Common myeloid progenitor, CD34-positive (primary cell): ENCODE results near the gene FAM222B.

Experiments used
- CTCF ChIA-PET: fragments of 350-600 bp; sonication (Branson Sonifier 250); formaldehyde crosslinking; loops from one replicate; lab custom pipeline; 2021; ENCODE audit warnings: antibody characterized with exemption; lab: Charles Lee
- POLR2A ChIA-PET: fragments of 350-600 bp; sonication (Branson Sonifier 250); formaldehyde crosslinking; loops from one replicate; lab custom pipeline; 2021; ENCODE audit warnings: antibody characterized with exemption; lab: Charles Lee
- DNase-seq, 3 donors: peaks; one replicate each; pipeline versions ENCODE4 v3.0.0 to v3.0.0-alpha.2; 2013
- H3K27ac ChIP-seq, 2 experiments: 1 replicate in 1 of 2; 2 replicates in 1 of 2; pipeline ENCODE4 v1.7.0; 2013; ENCODE audit warnings: inconsistent platforms in 2 of 2, low read length in 2 of 2, mild to moderate bottlenecking in 2 of 2, low read depth in 1 of 2, moderate library complexity in 1 of 2; ENCODE audit not compliant: severe bottlenecking in 2 of 2, insufficient read depth in 1 of 2, poor library complexity in 1 of 2
- H3K27me3 ChIP-seq, 5 experiments: replicated peaks in 2 of 5; 1 replicate in 3 of 5; 2 replicates in 2 of 5; pipeline versions ENCODE4 v1.6.1 to v1.7.0; 2013; ENCODE audit warnings: low read length in 4 of 5, mild to moderate bottlenecking in 2 of 5, moderate library complexity in 2 of 5, inconsistent platforms in 1 of 5; ENCODE audit not compliant: insufficient read depth in 5 of 5, control insufficient read depth in 4 of 5
- H3K36me3 ChIP-seq, 4 experiments: 1 replicate in 2 of 4; 2 replicates in 2 of 4; pipeline versions ENCODE4 v1.6.1 to v1.7.0; 2013; ENCODE audit warnings: low read length in 3 of 4, control low read depth in 1 of 4, mild to moderate bottlenecking in 1 of 4; ENCODE audit not compliant: control insufficient read depth in 4 of 4, insufficient read depth in 4 of 4
- H3K4me1 ChIP-seq, 4 experiments: 1 replicate in 3 of 4; 2 replicates in 1 of 4; pipeline versions ENCODE4 v1.6.1 to v1.7.1; 2013; ENCODE audit warnings: low read length in 3 of 4, mild to moderate bottlenecking in 3 of 4, control low read depth in 1 of 4, inconsistent platforms in 1 of 4, moderate library complexity in 1 of 4; ENCODE audit not compliant: control insufficient read depth in 4 of 4, insufficient read depth in 4 of 4; ENCODE audit errors: control extremely low read depth in 1 of 4
- H3K4me3 ChIP-seq, 7 experiments: 1 replicate in 4 of 7; 2 replicates in 3 of 7; pipeline versions ENCODE4 v1.5.1 to v1.7.0; 2013; ENCODE audit warnings: mild to moderate bottlenecking in 7 of 7, low read length in 6 of 7, moderate library complexity in 6 of 7, inconsistent platforms in 2 of 7, low read depth in 2 of 7, control low read depth in 1 of 7; ENCODE audit not compliant: insufficient read depth in 4 of 7, control insufficient read depth in 1 of 7; ENCODE audit errors: extremely low read depth in 1 of 7
- H3K9me3 ChIP-seq, 5 experiments: 1 replicate in 4 of 5; 2 replicates in 1 of 5; pipeline versions ENCODE4 v1.6.1 to v1.7.1; 2013; ENCODE audit warnings: low read length in 4 of 5, mild to moderate bottlenecking in 2 of 5, inconsistent platforms in 1 of 5, low read depth in 1 of 5, moderate library complexity in 1 of 5; ENCODE audit not compliant: control insufficient read depth in 4 of 5, insufficient read depth in 2 of 5; ENCODE audit errors: control extremely low read depth in 1 of 5
- WGBS: methylation state at CpG from one replicate; pipeline ENCODE4 v1.1.5; 2013; ENCODE audit not compliant: insufficient coverage; 5-methylcytosine and 5-hydroxymethylcytosine counted together

Gene FAM222B

DNA sequence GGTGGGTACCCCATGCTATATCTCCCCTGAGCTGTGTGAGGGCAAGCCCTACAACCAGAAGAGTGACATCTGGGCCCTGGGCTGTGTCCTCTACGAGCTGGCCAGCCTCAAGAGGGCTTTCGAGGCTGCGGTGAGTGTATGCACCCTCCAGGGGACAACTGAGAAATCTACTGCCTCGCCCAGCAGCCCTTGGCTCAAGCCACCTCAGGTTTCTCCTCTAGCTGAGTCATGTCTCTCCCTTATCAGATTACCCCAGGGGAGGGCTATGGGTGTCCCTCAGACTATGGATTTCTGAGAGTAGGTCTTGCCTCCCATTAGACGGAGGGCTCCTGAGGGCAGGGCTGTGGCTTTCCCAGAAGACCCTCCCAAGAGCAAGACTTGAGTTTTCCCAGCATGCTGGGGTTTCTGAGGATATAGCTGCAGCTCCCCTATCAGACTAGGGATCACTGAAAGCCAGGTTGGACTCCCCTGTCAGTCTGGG, 107.3 kb downstream of the FAM222B start:
- H3K36me3 ChIP-seq, result peaks cover 0 to 5% (median 4%) of the 10 kb centered on the region in 4 experiments
- no peak for DNase-seq
- H3K27ac ChIP-seq, result peak overlapping the region in 1 of 2 experiments; percentile 15
- H3K4me1 ChIP-seq, result peaks cover 3 to 22% (median 17%) of the 10 kb centered on the region in 4 experiments
- H3K9me3 ChIP-seq, result peaks cover 0 to 3% (median 0%) of the 10 kb centered on the region in 5 experiments
- CTCF ChIA-PET, result interaction anchor here (1.5 to 17.9 kb wide), 2 partner anchors 9 to 11 kb away, joined by 4 to 507 read pairs; partner anchors contain the start of genes TLCD1 and TRAF4
- POLR2A ChIA-PET, result no interaction called here
- H3K4me3 ChIP-seq, result no peak overlapping the region
- no peaks in the 10 kb centered on the region for H3K27me3 ChIP-seq
- 84% methylated on average over 3 of the region's 5 CpGs for WGBS

- H3K4me1 ChIP-seq, result peaks cover 3 to 19% (median 15%) of the 10 kb centered on the region in 4 experiments
Measured at GRCh38 chr17:28734712-28735241, 107.8 kb downstream of the FAM222B start.

GRCh38 chr17:28733346-28733745, 109.2 kb downstream of the FAM222B start:
- Histone ChIP-seq H3K9me3 (peaks cover 0 to 3% (median 0%) of the 10 kb centered on the region in 5 experiments), H3K4me1 (peaks cover 2 to 14% (median 9%) of the 10 kb centered on the region in 4 experiments), H3K27ac (no peak overlapping the region), H3K4me3 (no peak overlapping the region), H3K27me3 (no peaks in the 10 kb centered on the region), H3K36me3 (peaks cover 0 to 5% (median 4%) of the 10 kb centered on the region in 4 experiments)
- POLR2A ChIA-PET, result interaction anchor here (0.7 kb wide), 1 partner anchor 165 kb away, joined by 3 read pairs; no protein-coding TSS in a partner anchor
- CTCF ChIA-PET, result interaction anchor here (0.5 to 17.9 kb wide), 3 partner anchors 13 to 110 kb away, joined by 3 to 507 read pairs (median 3); partner anchors contain the start of gene TRAF4
- no peak for DNase-seq
- no CpG with 5 or more reads among the region's 1 CpG for WGBS

More at GRCh38 chr17:28734712-28735241, 107.8 kb downstream of the FAM222B start:
- peaks cover 0 to 5% (median 4%) of the 10 kb centered on the region in 4 experiments for H3K36me3 ChIP-seq
- H3K27me3 ChIP-seq, result no peaks in the 10 kb centered on the region
- H3K27ac ChIP-seq, result peak overlapping the region in 1 of 2 experiments; percentile 15
- DNase-seq, result no peak
- ChIA-PET CTCF (interaction anchor here (1.5 to 17.9 kb wide), 2 partner anchors 8 to 11 kb away, joined by 4 to 507 read pairs; partner anchors contain the start of genes TLCD1 and TRAF4), POLR2A (no interaction called here)
- no peak overlapping the region for H3K4me3 ChIP-seq
- 100% methylated on average over 7 of the region's 10 CpGs for WGBS
- peaks cover 0 to 3% (median 0%) of the 10 kb centered on the region in 5 experiments for H3K9me3 ChIP-seq

DNA sequence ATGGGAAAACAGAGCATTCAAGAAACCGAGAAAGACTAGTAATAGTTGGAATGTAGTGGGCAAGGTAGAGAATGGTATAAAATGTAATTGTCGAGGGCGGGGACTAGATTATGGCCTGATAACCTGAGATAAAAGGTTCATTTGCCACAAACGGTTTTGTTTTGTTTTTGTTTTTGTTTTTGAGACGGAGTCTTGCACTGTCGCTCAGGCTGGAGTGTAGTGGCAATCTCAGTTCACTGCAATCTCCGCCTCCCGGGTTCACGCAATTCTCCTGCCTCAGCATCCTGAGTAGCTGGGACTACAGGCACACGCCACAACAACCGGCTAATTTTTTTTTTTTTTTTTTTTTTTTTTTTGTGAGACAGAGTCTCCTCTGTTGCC, 112.7 kb downstream of the FAM222B start:
- no peak for DNase-seq
- H3K27ac ChIP-seq, result no peak overlapping the region
- POLR2A ChIA-PET, result no interaction called here
- no peaks in the 10 kb centered on the region for H3K27me3 ChIP-seq
- WGBS, result 97% methylated on average over 11 of the region's 11 CpGs
- no peaks in the 10 kb centered on the region for H3K9me3 ChIP-seq
- CTCF ChIA-PET, result interaction anchor here (17.9 kb wide), 1 partner anchor 16 kb away, joined by 507 read pairs; the partner anchor contains the start of gene TRAF4
- peaks cover 0 to 7% (median 3%) of the 10 kb centered on the region in 4 experiments for H3K36me3 ChIP-seq
- H3K4me1 ChIP-seq, result peaks cover 5 to 36% (median 32%) of the 10 kb centered on the region in 4 experiments
- no peak overlapping the region for H3K4me3 ChIP-seq

DNA sequence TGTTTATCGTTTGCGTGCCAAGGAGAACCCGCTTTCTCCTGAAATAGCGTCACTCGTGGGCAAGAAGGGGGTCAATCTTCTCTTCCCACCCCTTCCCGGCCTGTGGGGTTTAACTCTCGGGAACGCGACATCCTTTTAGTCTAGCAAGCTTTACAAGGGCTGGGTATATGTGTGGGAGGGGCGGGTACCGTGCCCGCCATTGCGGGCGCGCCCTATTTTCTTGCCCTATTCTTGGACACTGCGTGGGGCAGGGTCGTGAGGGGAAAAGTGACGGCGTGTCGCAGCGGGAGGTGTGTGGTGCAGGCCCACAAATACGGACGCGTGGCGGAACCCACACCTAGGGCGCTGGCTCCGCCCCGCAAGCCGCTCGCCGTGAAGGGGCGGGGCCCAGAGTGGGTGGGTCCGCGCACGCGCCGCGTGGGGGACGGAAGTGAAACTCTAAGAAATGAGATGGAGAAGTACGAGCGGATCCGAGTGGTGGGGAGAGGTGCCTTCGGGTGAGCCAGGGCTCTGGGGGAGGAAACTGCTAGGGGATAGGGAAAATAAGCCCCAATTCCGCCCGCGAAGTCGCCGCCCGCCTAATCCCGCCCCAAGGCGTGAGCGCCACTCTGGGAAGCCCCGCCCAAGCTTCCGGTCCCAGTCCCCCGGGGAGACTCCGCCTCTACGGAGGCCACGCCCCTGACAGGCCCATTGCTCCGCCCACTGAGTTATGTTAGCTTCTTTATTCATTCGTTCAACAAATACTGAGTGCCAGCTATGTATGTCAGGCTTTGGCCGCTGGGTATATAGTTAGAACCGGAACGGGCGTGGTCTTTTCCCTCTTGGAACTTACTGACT, 114.0 kb downstream of the FAM222B start, which contains the start of gene NEK8:
NEK8 (plus strand) TSS at position 425 of the 837 bp plus-strand sequence; CDS start at position 451, 26 bp downstream.
- WGBS, result 0% methylated on average over 50 of the region's 64 CpGs
- ChIA-PET CTCF (interaction anchor here (0.8 to 17.9 kb wide), 9 partner anchors 9 to 224 kb away, joined by 3 to 507 read pairs (median 7); partner anchors contain the start of genes DHRS13, PROCA1, RPL23A and TRAF4), POLR2A (interaction anchor here (0.5 to 3.6 kb wide), 5 partner anchors 10 to 1576 kb away, joined by 3 to 87 read pairs (median 5); partner anchors contain the start of gene TRAF4)
- peak within 1 kb of the TSS; percentile 91 to 94 for H3K27ac ChIP-seq
- peaks cover under 1 to 16% (median 13%) of the 10 kb centered on the region in 4 experiments for H3K36me3 ChIP-seq
- no peaks in the 10 kb centered on the region for H3K9me3 ChIP-seq
- peak; percentile 87 to 94 (median 92) for DNase-seq
- peak within 1 kb of the TSS; percentile 75 to 91 (median 84) for H3K4me3 ChIP-seq
- H3K4me1 ChIP-seq, result peaks cover 5 to 39% (median 33%) of the 10 kb centered on the region in 4 experiments
- H3K27me3 ChIP-seq, result no peaks in the 10 kb centered on the region

DNA sequence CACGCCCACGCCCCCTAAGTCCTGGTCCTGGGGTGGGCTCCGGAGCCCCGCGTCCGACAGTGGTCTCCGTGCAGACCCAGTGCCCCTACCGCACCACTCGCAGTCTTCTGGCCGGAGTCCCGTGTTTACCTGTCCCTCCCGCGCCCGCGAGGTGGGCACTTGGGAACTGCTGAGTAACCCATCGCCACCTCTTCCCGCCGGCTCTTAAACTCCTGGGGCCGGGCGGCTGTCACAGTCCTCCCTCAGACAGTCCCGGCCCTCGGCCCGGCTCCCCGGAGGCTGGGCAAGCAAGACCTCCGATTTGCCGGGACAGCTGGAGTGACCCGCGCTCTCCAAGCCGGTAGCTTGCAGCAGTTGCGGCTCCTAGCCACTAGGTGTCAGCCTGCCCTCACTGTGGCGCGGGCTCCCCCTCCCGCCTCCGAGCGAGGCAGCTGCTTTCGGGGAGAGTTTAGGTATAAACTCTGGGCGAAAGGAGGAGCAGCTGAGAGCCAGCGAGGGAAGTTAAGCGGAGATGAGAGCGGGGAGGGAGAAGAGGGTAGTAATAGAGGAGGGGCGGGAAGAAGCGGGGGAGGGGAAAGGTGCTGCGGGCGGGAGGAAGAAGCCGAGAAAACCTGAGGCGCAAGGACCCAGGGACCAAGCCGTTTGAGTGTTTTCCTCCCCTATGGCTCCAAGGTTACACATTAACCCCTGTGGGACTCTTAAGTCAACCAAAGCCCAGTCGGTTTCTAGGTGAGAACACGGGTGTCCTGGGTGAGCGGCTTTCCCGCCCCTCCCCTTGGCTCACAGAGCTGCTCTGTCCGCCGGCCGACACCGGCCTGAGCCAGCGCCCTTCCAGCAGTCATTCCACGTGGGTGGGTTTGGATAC, 115.7 kb downstream of the FAM222B start:
- H3K36me3 ChIP-seq, result peaks cover 8 to 32% (median 29%) of the 10 kb centered on the region in 4 experiments
- H3K27ac ChIP-seq, result peak overlapping the region in 1 of 2 experiments; percentile 94
- POLR2A ChIA-PET, result interaction anchor here (1.0 to 3.6 kb wide), 5 partner anchors 14 to 37 kb away, joined by 3 to 87 read pairs (median 5); partner anchors contain the start of genes PROCA1 and TRAF4

More for the DNA sequence above, 115.7 kb downstream of the FAM222B start:
- H3K4me1 ChIP-seq, result peaks cover 5 to 56% (median 41%) of the 10 kb centered on the region in 4 experiments
- WGBS, result 0% methylated on average over 51 of the region's 57 CpGs
- H3K4me3 ChIP-seq, result peak overlapping the region; percentile 51 to 91 (median 83)
- no peaks in the 10 kb centered on the region for H3K27me3 ChIP-seq
- DNase-seq, result peak; percentile 90 to 92 (median 92)
- H3K9me3 ChIP-seq, result no peaks in the 10 kb centered on the region
- CTCF ChIA-PET, result interaction anchor here (0.6 to 17.9 kb wide), 28 partner anchors 8 to 1272 kb away, joined by 3 to 507 read pairs (median 4); partner anchors contain the start of genes DHRS13, FAM222B, PROCA1 and SDF2
